Measurements from ENCODE around the gene MSRB3.

MSRB3 gene

GRCh38 chr12:65327207-65328076, 49.0 kb downstream of the MSRB3 start:
- no peak for DNase-seq

- DNase-seq: no peak
Measured at GRCh38 chr12:65329721-65330120, 51.2 kb downstream of the MSRB3 start.

DNA sequence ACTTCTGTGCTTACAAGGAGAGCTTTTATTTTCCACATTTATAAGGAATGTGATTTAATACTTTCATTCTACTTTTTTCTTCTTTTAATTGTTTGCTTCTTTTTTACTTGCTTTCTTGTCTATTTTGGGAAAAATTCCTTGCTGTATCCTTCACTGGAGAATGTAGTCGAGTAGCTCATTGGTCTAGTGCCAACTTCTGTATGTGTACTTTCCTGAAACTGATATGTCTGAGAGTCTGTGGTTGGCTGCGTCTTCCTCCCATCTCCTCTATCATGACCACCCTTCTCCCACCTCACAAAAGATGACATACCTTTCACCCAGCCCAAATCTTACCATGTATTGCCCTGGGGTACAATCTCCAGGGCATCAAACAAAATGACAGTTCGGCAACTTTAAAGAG, 51.8 kb downstream of the MSRB3 start:
- DNase-seq: no peak

DNA sequence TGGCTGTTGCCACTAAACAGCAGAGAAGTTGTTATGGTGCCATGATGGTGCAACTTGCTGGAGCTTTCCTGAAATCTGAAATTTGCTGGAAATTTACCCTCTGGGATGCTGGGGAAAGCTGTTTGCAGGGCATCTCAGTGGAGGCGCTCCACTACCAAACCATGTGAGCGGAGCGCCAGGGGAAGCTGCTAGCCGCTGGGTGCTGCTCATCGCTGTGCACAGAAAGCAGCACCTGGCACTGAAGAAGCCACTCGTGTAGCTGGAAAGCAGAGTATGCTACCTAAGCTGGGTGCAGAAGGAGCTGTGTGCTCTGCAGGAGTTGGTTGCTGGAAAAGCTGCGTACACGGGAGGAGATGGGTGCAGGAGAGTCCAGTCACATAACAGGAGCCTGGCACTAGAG, 53.0 kb downstream of the MSRB3 start:
- DNase-seq: no peak

GRCh38 chr12:65333649-65334048, 55.2 kb downstream of the MSRB3 start:
- no peak for DNase-seq

- DNase-seq: no peak
Measured at GRCh38 chr12:65334521-65334920, 56.0 kb downstream of the MSRB3 start.

- DNase-seq: no peak
Measured at GRCh38 chr12:65335021-65335714, 56.7 kb downstream of the MSRB3 start.

DNA sequence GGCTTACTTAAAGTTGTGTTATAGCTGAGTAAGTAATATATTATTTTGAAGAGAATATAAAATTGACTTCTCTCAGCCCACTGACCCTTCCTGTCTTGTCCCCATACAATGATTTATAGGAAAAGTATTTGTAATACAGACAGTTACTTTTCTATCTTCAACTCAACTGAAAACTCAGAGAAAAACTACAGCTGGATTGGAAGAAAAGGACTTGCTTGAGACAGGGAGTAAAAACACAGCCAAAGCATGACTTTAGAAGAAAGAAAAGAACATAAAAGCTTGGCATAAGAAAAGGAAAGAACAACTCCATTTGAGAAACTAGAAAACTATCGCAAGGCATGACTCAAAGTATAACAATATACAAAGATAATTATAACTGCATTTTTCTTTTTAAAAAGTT, 57.5 kb downstream of the MSRB3 start:
- DNase-seq: no peak

GRCh38 chr12:65339161-65339560, 60.7 kb downstream of the MSRB3 start:
- no peak for DNase-seq

DNA sequence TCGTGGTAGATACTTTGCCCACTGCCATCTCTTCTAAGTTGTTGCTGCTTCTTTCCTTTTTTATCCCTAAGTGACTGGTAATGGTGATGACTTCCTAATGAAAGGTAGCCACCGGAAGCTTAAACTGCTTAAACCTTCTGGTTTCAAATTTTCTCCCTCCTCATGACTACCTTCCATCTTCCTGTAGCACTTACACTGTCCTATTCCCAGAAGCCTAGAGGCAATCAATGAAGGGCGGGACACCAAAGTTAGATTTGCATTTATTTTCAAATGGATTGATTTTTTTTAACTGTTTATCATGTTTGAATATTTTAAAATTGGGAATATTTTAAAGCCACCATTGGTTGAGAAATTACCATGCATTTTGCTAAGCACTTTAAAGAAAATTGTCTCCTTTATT, 64.7 kb downstream of the MSRB3 start:
- no peak for DNase-seq

GRCh38 chr12:65343801-65344200, 65.3 kb downstream of the MSRB3 start:
- DNase-seq: no peak

DNA sequence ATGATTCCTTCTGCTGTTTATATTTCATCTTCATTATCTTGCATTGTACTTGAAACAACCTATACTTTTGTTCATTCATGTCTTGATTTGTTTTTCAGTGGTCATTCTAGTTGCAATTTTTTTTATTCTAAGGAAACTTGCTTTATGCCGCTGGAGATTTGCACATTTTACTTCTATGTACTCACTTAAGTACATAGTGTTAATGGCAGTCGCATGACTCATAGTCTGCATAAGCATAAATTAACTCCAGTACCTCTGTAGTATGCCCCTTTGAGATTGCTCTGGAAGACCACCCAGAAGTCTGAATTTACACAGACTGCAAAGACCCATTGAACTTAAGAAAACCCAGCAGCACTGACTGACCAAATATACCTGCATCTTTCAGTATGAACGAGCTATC, 77.0 kb downstream of the MSRB3 start:
- DNase-seq: no peak

- DNase-seq: no peak
Measured at GRCh38 chr12:65362234-65363031, 84.0 kb downstream of the MSRB3 start.

DNA sequence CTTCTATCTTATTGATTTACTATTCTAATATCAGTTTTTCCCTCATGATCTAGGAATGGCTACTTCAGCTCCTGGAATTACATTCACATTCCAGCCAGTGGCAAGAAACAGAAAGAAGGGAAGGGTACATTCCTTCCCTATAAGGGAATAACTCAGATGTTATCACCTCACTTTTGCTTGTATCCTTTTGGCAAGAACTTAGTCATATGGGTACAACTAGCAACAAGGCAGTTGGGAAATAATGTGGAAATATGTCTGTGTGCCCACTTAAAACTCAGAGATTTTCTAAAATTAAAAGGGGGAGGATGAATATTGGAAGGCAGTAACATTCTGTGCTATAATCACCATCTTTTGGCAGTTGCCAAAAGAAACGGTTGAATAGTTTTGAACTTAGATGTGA, 85.6 kb downstream of the MSRB3 start:
- DNase-seq: no peak

DNA sequence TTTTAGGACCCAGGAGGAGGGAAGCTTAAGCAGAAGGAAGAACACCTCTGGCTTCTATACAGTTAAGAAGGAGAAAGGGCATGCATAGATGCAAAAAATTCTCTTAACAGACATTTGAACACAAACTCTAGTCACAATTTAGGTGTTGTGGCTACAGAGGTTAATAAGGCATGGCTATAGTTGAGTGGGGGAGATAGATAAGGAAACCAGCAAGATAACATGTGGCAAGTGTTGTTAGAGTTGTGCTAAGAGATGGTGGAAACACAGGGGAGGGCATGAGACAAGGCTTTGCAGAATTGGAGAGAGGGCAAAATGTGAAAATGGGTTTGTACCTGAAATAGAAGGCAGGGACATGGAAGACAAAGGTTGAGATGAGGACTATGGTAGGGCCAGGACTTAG, 88.9 kb downstream of the MSRB3 start:
- DNase-seq: no peak

- no peak for DNase-seq
Measured at GRCh38 chr12:65368055-65368454, 89.6 kb downstream of the MSRB3 start.

- no peak for DNase-seq
Measured at GRCh38 chr12:65372574-65372973, 94.1 kb downstream of the MSRB3 start.

GRCh38 chr12:65384240-65384639, 105.8 kb downstream of the MSRB3 start:
- no peak for DNase-seq

GRCh38 chr12:65387396-65387795, 108.9 kb downstream of the MSRB3 start:
- DNase-seq: no peak

- DNase-seq: no peak
Measured at GRCh38 chr12:65389436-65389835, 111.0 kb downstream of the MSRB3 start.

DNA sequence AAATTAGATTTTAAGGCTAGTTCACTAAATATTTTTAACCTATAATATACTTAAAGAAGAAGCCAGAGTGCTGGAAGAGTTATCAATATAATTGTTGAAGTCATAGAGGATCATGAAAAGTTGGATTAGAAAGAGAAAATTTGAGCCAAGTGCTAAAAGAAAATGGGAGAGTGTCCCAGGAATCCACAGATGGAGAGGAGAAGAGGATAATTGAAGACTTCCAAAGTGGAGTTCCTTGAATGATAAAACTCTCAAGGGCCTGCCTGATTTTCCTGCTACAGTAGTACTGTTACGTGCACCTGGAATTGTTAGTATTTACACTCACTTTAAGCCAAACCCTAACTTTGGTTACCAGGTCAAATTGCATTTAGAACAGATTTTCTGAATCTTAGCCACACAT, 113.2 kb downstream of the MSRB3 start:
- no peak for DNase-seq

- DNase-seq: no peak
Measured at GRCh38 chr12:65392491-65392890, 114.0 kb downstream of the MSRB3 start.

- no peak for DNase-seq
Measured at GRCh38 chr12:65403188-65403587, 124.7 kb downstream of the MSRB3 start.
